Omental fat pad (tissue), 4 donors: ENCODE data around the gene CCT4. TPM values are rescaled to one million over a fixed set of nuclear protein-coding genes. Genes with fewer than 3 reads are reported as not detected.
"Not testable (repeated sequence)": the region's sequence is repeated elsewhere in the genome, so short reads cannot be mapped to it uniquely, and the experiment has no call there.

Source experiments
- ATAC-seq: fragments of 150-250 bp; one replicate; pipeline ENCODE4 v1.9.1; 2016; ENCODE audit warnings: mild to moderate bottlenecking, moderate library complexity; ENCODE audit not compliant: low FRiP score
- DNase-seq: peaks from one replicate; pipeline ENCODE4 v3.0.0-alpha.2; 2019; ENCODE audit warnings: low spot score
- total RNA-seq, 4 donors: library from RNA; depleted of rRNA; stranded (reverse); fragments of >200 nt; gene quantifications; one replicate each; pipeline ENCODE4 v1.1.0, GENCODE V29; 2016
- TF ChIP-seq, protein P1 (sequence below), 3 donors: fragments of 450-650 bp; IDR thresholded peaks; one replicate each; pipeline ENCODE4 v1.5.1; 2016 to 2017; ENCODE audit warnings: antibody characterized with exemption in 3 of 3, mild to moderate bottlenecking in 3 of 3, moderate library complexity in 2 of 3

The CCT4 gene
- total RNA-seq, 4 donors from 2014 or later: 62.9 to 86.1 (median 82.0) TPM

DNA sequence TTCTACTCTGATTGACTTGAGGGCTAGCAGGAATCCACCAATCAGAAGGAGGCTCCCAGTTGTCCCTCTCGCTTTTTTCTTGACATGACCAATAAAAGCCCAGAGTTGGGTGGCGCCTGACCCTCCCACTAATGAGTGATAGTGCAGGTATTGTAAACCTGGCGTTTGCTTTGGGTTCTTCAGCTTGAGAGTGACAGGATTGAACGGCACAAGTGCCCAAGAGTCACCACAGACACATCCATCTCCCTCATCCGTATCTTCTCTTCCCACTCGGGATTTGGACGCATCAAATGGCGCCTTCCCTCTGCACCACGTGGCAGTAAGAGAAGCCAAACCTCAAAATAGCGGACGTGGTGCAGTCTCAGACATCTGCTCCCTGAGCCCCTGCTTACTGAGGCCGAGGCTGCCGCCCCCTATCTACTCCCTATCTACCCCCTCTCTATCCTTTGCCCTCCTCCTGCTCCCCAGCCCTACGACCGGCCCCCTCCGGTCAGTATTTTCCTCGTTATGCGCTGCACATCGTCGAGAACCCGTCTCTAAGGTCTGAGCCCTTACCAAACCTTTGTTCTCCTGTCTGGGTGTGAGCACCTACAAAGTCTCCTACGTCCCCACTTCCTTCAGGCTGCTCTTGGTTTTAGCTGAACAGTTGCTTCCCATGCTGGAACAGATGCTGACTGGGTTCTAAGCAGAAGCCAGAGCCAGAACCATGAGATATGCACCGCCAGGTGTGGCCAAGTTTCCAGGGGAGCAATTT, 33.7 kb downstream of the CCT4 start:
- DNase-seq (no peak), ATAC-seq (peak; percentile 97)

DNA sequence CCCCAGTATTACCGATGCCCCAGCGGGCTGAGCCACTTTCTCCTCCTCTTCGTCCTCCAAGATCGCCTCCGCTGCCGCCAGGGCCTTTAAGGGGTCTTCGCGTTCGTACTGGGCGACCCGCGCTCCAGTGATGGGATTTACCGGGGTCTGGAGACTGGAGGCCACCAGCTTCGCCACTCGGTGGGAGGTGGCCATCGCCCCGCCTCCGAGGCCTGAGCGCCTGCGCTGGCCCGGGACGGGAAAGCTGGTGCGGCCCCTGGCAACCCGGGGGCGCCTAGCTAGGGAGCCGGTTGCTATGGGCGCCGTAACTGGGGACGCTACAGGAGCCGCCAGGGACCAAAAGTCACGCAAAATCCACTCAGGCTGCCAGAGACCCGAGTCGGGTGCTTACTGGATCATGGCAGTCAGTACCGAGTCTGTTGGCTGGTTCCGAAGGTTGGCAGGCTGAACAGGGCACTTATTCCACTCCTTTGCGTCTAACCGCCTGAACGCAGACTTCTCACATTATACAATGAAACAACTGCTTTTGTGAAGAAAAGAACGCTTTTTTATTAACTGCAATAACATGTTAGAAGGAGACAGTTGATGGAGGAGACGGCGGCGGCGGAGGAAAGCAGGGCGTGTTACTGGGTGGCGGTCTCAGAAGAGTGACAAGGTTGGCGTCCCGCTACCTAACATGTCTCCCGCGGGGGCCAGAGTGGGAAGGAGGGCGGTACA, 34.5 kb downstream of the CCT4 start, which contains the start of gene FAM161A:
Gene FAM161A, minus strand, starts transcription at position 214 of the 717 bp plus-strand sequence. Its CDS starts 19 bp downstream, at position 195.
- peak; percentile 70 for DNase-seq
- peak; percentile 91 for ATAC-seq
- TF ChIP-seq, protein P1, sequence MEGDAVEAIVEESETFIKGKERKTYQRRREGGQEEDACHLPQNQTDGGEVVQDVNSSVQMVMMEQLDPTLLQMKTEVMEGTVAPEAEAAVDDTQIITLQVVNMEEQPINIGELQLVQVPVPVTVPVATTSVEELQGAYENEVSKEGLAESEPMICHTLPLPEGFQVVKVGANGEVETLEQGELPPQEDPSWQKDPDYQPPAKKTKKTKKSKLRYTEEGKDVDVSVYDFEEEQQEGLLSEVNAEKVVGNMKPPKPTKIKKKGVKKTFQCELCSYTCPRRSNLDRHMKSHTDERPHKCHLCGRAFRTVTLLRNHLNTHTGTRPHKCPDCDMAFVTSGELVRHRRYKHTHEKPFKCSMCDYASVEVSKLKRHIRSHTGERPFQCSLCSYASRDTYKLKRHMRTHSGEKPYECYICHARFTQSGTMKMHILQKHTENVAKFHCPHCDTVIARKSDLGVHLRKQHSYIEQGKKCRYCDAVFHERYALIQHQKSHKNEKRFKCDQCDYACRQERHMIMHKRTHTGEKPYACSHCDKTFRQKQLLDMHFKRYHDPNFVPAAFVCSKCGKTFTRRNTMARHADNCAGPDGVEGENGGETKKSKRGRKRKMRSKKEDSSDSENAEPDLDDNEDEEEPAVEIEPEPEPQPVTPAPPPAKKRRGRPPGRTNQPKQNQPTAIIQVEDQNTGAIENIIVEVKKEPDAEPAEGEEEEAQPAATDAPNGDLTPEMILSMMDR (IDR thresholded peaks at IDR 0.05): no peak

More for the DNA sequence above, 33.7 kb downstream of the CCT4 start:
- TF ChIP-seq, protein P1 (IDR thresholded peaks at IDR 0.05): no peak

DNA sequence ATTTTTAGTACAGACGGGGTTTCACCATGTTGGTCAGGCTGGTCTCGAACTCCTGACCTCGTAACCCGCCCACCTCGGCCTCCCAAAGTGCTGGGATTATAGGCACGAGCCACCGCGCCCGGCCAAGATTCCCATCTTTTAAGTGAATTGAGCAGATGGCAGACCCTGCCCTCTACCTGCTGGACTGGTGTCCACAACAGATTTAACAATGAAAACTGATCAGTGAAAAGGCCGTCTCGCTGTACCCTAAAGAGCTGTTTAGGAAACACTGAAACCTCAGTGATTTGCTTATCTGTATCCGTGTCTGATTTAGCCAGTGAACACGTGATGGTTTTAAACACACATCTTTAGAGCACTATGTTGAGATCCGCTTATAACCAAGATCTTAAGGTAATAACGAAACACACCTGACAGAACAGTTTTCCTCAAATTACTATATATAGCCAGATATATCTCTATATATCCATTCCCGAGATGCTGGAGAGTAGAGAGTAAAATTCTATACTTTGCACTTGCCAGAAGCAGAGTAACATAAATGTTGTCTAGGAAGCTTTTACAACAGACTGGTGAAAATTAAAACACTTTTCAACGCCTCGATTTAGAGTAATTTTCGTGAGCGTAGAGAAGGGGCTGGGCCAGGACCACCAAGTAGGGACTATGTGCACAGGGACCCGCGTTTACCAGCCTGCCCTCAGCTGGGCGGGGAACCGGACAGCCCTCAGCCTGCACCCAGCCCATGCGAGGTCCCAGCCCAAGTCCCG, 35.2 kb downstream of the CCT4 start:
- no peak for DNase-seq
- TF ChIP-seq, protein P1 (IDR thresholded peaks at IDR 0.05): no peak
- ATAC-seq: peak; percentile 90

DNA sequence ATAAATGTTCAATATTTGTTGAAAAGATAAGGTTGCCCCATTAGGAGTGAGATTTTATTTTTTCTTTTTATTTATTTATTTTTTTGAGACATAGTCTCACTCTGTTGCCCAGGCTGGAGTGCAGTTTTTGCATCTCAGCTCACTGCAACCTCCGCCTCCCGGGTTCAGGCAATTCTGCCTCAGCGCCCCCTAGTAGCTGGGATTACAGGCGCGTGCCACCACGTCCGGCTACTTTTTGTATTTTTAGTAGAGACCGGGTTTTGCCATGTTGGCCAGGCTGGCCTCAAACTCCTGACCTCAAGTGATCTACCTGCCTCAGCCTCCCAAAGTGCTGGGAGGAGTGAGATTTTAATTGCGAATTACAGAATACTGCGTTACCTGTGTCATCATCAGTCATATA, 37.2 kb downstream of the CCT4 start:
- DNase-seq, ATAC-seq: not testable (repeated sequence)

DNA sequence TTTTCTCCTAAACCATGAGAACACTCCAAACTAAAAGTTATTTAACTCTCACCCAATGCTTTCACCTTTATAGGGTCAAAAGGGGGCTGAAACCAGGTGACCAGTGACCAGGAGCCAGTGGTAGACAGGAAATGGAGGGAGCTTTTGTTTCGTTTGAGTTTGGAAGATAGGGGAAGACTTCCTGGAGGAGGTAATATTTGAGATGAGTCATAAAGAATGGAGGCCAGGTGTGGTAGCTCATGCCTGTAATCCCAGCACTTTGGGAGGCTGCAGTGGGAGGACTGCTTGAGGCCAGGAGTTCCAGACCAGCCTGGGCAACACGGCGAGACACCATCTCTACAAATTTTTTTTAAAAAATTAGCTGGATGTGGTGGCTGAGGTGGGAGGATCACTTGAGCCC, 43.1 kb downstream of the CCT4 start:
- no peak for ATAC-seq
- TF ChIP-seq, protein P1 (IDR thresholded peaks at IDR 0.05): no peak
- no peak for DNase-seq

DNA sequence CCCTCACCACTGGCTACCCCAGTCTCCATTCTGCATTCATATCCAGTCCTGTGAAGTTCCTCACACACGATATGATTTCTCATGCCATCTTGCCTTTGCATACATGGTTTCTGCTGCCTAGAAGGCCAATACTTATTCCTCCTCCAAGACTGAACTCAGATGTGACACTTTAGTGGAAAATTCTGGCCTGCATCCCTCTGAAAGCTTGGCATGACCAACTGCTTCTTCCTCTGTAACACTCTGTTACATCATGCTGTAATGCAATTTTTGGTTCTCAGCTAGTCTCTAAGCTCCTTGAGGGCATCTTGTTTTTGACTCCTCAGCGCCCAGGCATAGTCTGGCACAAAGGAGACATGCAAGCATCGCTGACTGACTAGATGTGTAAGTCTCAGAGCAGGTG, 47.2 kb downstream of the CCT4 start:
- DNase-seq (no peak), ATAC-seq (no peak)
- TF ChIP-seq, protein P1 (IDR thresholded peaks at IDR 0.05): no peak

DNA sequence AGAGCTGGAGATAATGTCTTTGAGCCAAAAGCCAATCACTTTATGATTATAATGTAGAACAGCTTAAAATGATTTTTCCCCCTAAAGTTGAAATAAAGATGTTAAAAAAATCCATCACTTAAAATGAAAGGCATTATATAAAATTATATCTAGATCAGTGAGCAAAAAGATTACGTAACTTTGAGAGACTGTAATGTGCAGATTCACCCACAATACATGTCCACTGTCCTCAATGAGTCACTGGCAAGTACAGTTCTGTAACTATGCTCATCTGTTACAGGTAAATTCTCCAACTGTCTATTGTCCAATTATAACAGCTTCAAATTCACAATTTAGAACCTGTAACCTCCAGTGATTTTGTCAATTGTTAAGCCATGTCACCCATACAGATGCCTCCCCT, 53.6 kb downstream of the CCT4 start:
- TF ChIP-seq, protein P1 (IDR thresholded peaks at IDR 0.05): no peak
- ATAC-seq (no peak), DNase-seq (no peak)
